Subcutaneous abdominal adipose tissue (tissue), 5 donors: Measurements from ENCODE around the gene TMEM248.
A peak's percentile ranks its signal among the peaks of the same experiment; 100 is the strongest.

Experiments used
- H3K27ac ChIP-seq: one replicate; pipeline ENCODE4 v1.7.0; 2013; ENCODE audit warnings: low read depth, mild to moderate bottlenecking, inconsistent platforms, low read length, moderate library complexity
- H3K27me3 ChIP-seq, 5 donors: one replicate each; pipeline ENCODE4 v1.7.0; 2013; ENCODE audit warnings: low read length in 5 of 5, inconsistent platforms in 1 of 5; ENCODE audit not compliant: control insufficient read depth in 5 of 5, insufficient read depth in 4 of 5
- H3K36me3 ChIP-seq, 5 donors: one replicate each; pipeline ENCODE4 v1.7.0; 2013; ENCODE audit warnings: low read length in 5 of 5; ENCODE audit not compliant: control insufficient read depth in 5 of 5, insufficient read depth in 5 of 5
- H3K4me1 ChIP-seq, 5 donors: one replicate each; pipeline ENCODE4 v1.7.0; 2013; ENCODE audit warnings: low read length in 5 of 5, mild to moderate bottlenecking in 3 of 5, moderate library complexity in 1 of 5; ENCODE audit not compliant: control insufficient read depth in 5 of 5, insufficient read depth in 5 of 5
- H3K4me3 ChIP-seq, 5 donors: one replicate each; pipeline ENCODE4 v1.7.0; 2013; ENCODE audit warnings: low read length in 5 of 5, low read depth in 1 of 5
- H3K9ac ChIP-seq, 5 donors: one replicate each; pipeline ENCODE4 v1.7.0; 2013; ENCODE audit warnings: low read length in 5 of 5, mild to moderate bottlenecking in 4 of 5, moderate library complexity in 3 of 5
- H3K9me3 ChIP-seq, 5 donors: one replicate each; pipeline ENCODE4 v1.7.0; 2013; ENCODE audit warnings: low read length in 5 of 5; ENCODE audit not compliant: control insufficient read depth in 5 of 5
- donor health status: healthy.
- donor health status: healthy.
- donor health status: healthy.
- donor health status: healthy.
- donor health status: healthy.

The TMEM248 gene

GRCh38 chr7:66939325-66939724 lies 18.3 kb downstream of the TMEM248 start:
- no peaks in the 10 kb centered on the region for H3K27me3 ChIP-seq
- no peaks in the 10 kb centered on the region for H3K4me1 ChIP-seq
- no peak overlapping the region for H3K27ac ChIP-seq
- peaks cover 0 to 2% (median 0%) of the 10 kb centered on the region in 5 donors for H3K9me3 ChIP-seq
- H3K4me3 ChIP-seq: no peak overlapping the region
- no peak overlapping the region for H3K9ac ChIP-seq
- peaks cover 8 to 43% (median 16%) of the 10 kb centered on the region in 5 donors for H3K36me3 ChIP-seq

GRCh38 chr7:66946545-66946944 lies 25.5 kb downstream of the TMEM248 start:
- Histone ChIP-seq H3K9ac (no peak overlapping the region), H3K9me3 (no peaks in the 10 kb centered on the region), H3K27ac (no peak overlapping the region), H3K4me1 (no peaks in the 10 kb centered on the region), H3K36me3 (peaks cover 23 to 90% (median 63%) of the 10 kb centered on the region in 5 donors), H3K4me3 (no peak overlapping the region), H3K27me3 (no peaks in the 10 kb centered on the region)

- Histone ChIP-seq H3K9ac (no peak overlapping the region), H3K9me3 (no peaks in the 10 kb centered on the region), H3K27ac (no peak overlapping the region), H3K36me3 (peaks cover 15 to 90% (median 66%) of the 10 kb centered on the region in 5 donors), H3K4me3 (no peak overlapping the region), H3K4me1 (no peaks in the 10 kb centered on the region), H3K27me3 (no peaks in the 10 kb centered on the region)
Observed at GRCh38 chr7:66948480-66949109, 27.6 kb downstream of the TMEM248 start.

GRCh38 chr7:66950311-66950710 lies 29.3 kb downstream of the TMEM248 start:
- no peak overlapping the region for H3K4me3 ChIP-seq
- H3K9me3 ChIP-seq: no peaks in the 10 kb centered on the region
- H3K27ac ChIP-seq: no peak overlapping the region
- H3K27me3 ChIP-seq: no peaks in the 10 kb centered on the region
- H3K4me1 ChIP-seq: no peaks in the 10 kb centered on the region
- H3K36me3 ChIP-seq: peaks cover 16 to 86% (median 67%) of the 10 kb centered on the region in 5 donors
- H3K9ac ChIP-seq: no peak overlapping the region

GRCh38 chr7:66950763-66951162 lies 29.7 kb downstream of the TMEM248 start:
- Histone ChIP-seq H3K4me1 (no peaks in the 10 kb centered on the region), H3K9me3 (no peaks in the 10 kb centered on the region), H3K9ac (no peak overlapping the region), H3K4me3 (no peak overlapping the region), H3K27ac (no peak overlapping the region), H3K27me3 (no peaks in the 10 kb centered on the region), H3K36me3 (peaks cover 16 to 87% (median 69%) of the 10 kb centered on the region in 5 donors)

- Histone ChIP-seq H3K4me3 (no peak overlapping the region), H3K4me1 (peaks cover 0 to 2% (median 0%) of the 10 kb centered on the region in 5 donors), H3K9me3 (no peaks in the 10 kb centered on the region), H3K9ac (no peak overlapping the region), H3K27ac (no peak overlapping the region), H3K36me3 (peaks cover 21 to 88% (median 75%) of the 10 kb centered on the region in 5 donors), H3K27me3 (no peaks in the 10 kb centered on the region)
Observed at GRCh38 chr7:66952343-66953043, 31.5 kb downstream of the TMEM248 start.

- Histone ChIP-seq H3K27me3 (no peaks in the 10 kb centered on the region), H3K27ac (no peak overlapping the region), H3K4me1 (peaks cover 0 to 7% (median 0%) of the 10 kb centered on the region in 5 donors), H3K4me3 (no peak overlapping the region), H3K36me3 (peaks cover 22 to 90% (median 77%) of the 10 kb centered on the region in 5 donors), H3K9me3 (no peaks in the 10 kb centered on the region), H3K9ac (no peak overlapping the region)
Observed at GRCh38 chr7:66953044-66953427, 32.0 kb downstream of the TMEM248 start.

GRCh38 chr7:66957595-66958290 lies 36.7 kb downstream of the TMEM248 start:
- Histone ChIP-seq H3K27me3 (no peaks in the 10 kb centered on the region), H3K36me3 (peaks cover 14 to 67% (median 56%) of the 10 kb centered on the region in 5 donors), H3K4me1 (peaks cover 0 to 9% (median 0%) of the 10 kb centered on the region in 5 donors), H3K27ac (no peak overlapping the region), H3K4me3 (no peak overlapping the region), H3K9ac (peak overlapping the region in 1 of 5 donors; percentile 30), H3K9me3 (no peaks in the 10 kb centered on the region)

GRCh38 chr7:66958538-66959350 lies 37.7 kb downstream of the TMEM248 start:
- peaks cover 0 to 9% (median 0%) of the 10 kb centered on the region in 5 donors for H3K4me1 ChIP-seq

More at GRCh38 chr7:66958538-66959350, 37.7 kb downstream of the TMEM248 start:
- H3K36me3 ChIP-seq: peaks cover 14 to 57% (median 48%) of the 10 kb centered on the region in 5 donors
- H3K4me3 ChIP-seq: no peak overlapping the region
- no peak overlapping the region for H3K9ac ChIP-seq
- no peaks in the 10 kb centered on the region for H3K27me3 ChIP-seq
- H3K9me3 ChIP-seq: no peaks in the 10 kb centered on the region
- no peak overlapping the region for H3K27ac ChIP-seq
